Measurements from ENCODE around the gene GATA6.

GATA6 gene

GRCh38 chr18:22233266-22233665, 63.9 kb downstream of the GATA6 start:
- H3K4me3 ChIP-seq (ENCODE audit: low read depth, low read length): no peak overlapping the region
- DNase-seq (ENCODE audit: low read depth): no peak
- TF ChIP-seq MAX (IDR thresholded peaks at IDR 0.05; ENCODE audit: low read depth, low read length) (no peak), CTCF (IDR thresholded peaks at IDR 0.05; ENCODE audit: low read depth, low read length) (no peak), POLR2A (IDR thresholded peaks at IDR 0.05; ENCODE audit: extremely low read depth, insufficient read length) (no peak), MYC (IDR thresholded peaks at IDR 0.05; ENCODE audit: low read depth, low read length) (no peak)

- DNase-seq (ENCODE audit: low read depth): no peak
- TF ChIP-seq CTCF (IDR thresholded peaks at IDR 0.05; ENCODE audit: low read depth, low read length): no peak
- no peak for TF ChIP-seq MYC (IDR thresholded peaks at IDR 0.05; ENCODE audit: low read depth, low read length)
- TF ChIP-seq POLR2A (IDR thresholded peaks at IDR 0.05; ENCODE audit: extremely low read depth, insufficient read length): no peak
- no peak for TF ChIP-seq MAX (IDR thresholded peaks at IDR 0.05; ENCODE audit: low read depth, low read length)
- H3K4me3 ChIP-seq (ENCODE audit: low read depth, low read length): no peak overlapping the region
Observed at GRCh38 chr18:22238036-22238435, 68.6 kb downstream of the GATA6 start.

GRCh38 chr18:22238681-22239080, 69.3 kb downstream of the GATA6 start:
- TF ChIP-seq MAX (IDR thresholded peaks at IDR 0.05; ENCODE audit: low read depth, low read length) (no peak), CTCF (IDR thresholded peaks at IDR 0.05; ENCODE audit: low read depth, low read length) (no peak), MYC (IDR thresholded peaks at IDR 0.05; ENCODE audit: low read depth, low read length) (no peak), POLR2A (IDR thresholded peaks at IDR 0.05; ENCODE audit: extremely low read depth, insufficient read length) (no peak)
- DNase-seq (ENCODE audit: low read depth): no peak

GRCh38 chr18:22241921-22242361, 72.6 kb downstream of the GATA6 start:
- TF ChIP-seq MYC (IDR thresholded peaks at IDR 0.05; ENCODE audit: low read depth, low read length) (no peak), POLR2A (IDR thresholded peaks at IDR 0.05; ENCODE audit: extremely low read depth, insufficient read length) (no peak), CTCF (IDR thresholded peaks at IDR 0.05; ENCODE audit: low read depth, low read length) (no peak), MAX (IDR thresholded peaks at IDR 0.05; ENCODE audit: low read depth, low read length) (no peak)
- no peak overlapping the region for H3K4me3 ChIP-seq (ENCODE audit: low read depth, low read length)
- DNase-seq (ENCODE audit: low read depth): no peak

More at GRCh38 chr18:22238681-22239080, 69.3 kb downstream of the GATA6 start:
- no peak overlapping the region for H3K4me3 ChIP-seq (ENCODE audit: low read depth, low read length)

GRCh38 chr18:22243513-22243912, 74.1 kb downstream of the GATA6 start:
- no peak for TF ChIP-seq POLR2A (IDR thresholded peaks at IDR 0.05; ENCODE audit: extremely low read depth, insufficient read length)
- TF ChIP-seq MAX (IDR thresholded peaks at IDR 0.05; ENCODE audit: low read depth, low read length): no peak
- TF ChIP-seq MYC (IDR thresholded peaks at IDR 0.05; ENCODE audit: low read depth, low read length): no peak
- no peak for TF ChIP-seq CTCF (IDR thresholded peaks at IDR 0.05; ENCODE audit: low read depth, low read length)
- H3K4me3 ChIP-seq (ENCODE audit: low read depth, low read length): no peak overlapping the region
- no peak for DNase-seq (ENCODE audit: low read depth)

GRCh38 chr18:22250026-22250425, 80.6 kb downstream of the GATA6 start:
- DNase-seq (ENCODE audit: low read depth): no peak
- no peak for TF ChIP-seq POLR2A (IDR thresholded peaks at IDR 0.05; ENCODE audit: extremely low read depth, insufficient read length)
- no peak for TF ChIP-seq MYC (IDR thresholded peaks at IDR 0.05; ENCODE audit: low read depth, low read length)
- no peak for TF ChIP-seq CTCF (IDR thresholded peaks at IDR 0.05; ENCODE audit: low read depth, low read length)
- no peak for TF ChIP-seq MAX (IDR thresholded peaks at IDR 0.05; ENCODE audit: low read depth, low read length)
- H3K4me3 ChIP-seq (ENCODE audit: low read depth, low read length): no peak overlapping the region
